H1 (cell line): ENCODE measurements around the gene TTLL5. TPM values are rescaled to one million over a fixed set of nuclear protein-coding genes. Genes with fewer than 3 reads are reported as not detected.

Experiments
- CTCF ChIA-PET: fragments of 300-600 bp; sonication (Branson Sonifier 250); formaldehyde crosslinking; loops from one replicate; lab custom pipeline; 2021; ENCODE audit not compliant: partially characterized antibody; lab: Charles Lee
- POLR2A ChIA-PET: fragments of 300-600 bp; sonication (Branson Sonifier 250); formaldehyde crosslinking; loops from one replicate; lab custom pipeline; 2021; ENCODE audit warnings: inconsistent platforms; ENCODE audit not compliant: partially characterized antibody; lab: Charles Lee
- DNase-seq, 2 experiments: peaks; one replicate each; pipeline versions ENCODE4 v3.0.0 to v3.0.0-alpha.2; 2010 to 2022; ENCODE audit warnings: low spot score in 2 of 2, low read depth in 1 of 2, mixed read lengths in 1 of 2
- FAIRE-seq: peaks from 2 replicates; lab custom pipeline; 2011; peaks lifted over from hg19 to GRCh38; lab: Jason Lieb, UNC
- H2AFZ ChIP-seq: 2 replicates; pipeline ENCODE4 v1.8.1; 2012; ENCODE audit warnings: low read length, inconsistent platforms
- H2AK5ac ChIP-seq: 2 replicates; pipeline ENCODE4 v1.6.1; 2013; ENCODE audit warnings: low read depth, low read length
- H2BK120ac ChIP-seq: replicated peaks from 2 replicates; pipeline ENCODE3; 2013; ENCODE audit warnings: low read depth, low read length, inconsistent platforms
- H2BK12ac ChIP-seq: 2 replicates; pipeline ENCODE4 v1.6.1; 2013; ENCODE audit warnings: low read depth, low read length
- H2BK15ac ChIP-seq: 2 replicates; pipeline ENCODE4 v1.6.1; 2013; ENCODE audit warnings: low read length
- H2BK20ac ChIP-seq: 2 replicates; pipeline ENCODE4 v1.6.1; 2013; ENCODE audit warnings: low read length
- H2BK5ac ChIP-seq: 2 replicates; pipeline ENCODE4 v1.6.1; 2013; ENCODE audit warnings: low read depth, low read length
- H3K14ac ChIP-seq: 2 replicates; pipeline ENCODE4 v1.6.1; 2013; ENCODE audit warnings: inconsistent platforms; ENCODE audit not compliant: insufficient read length
- H3K18ac ChIP-seq: 2 replicates; pipeline ENCODE4 v1.6.1; 2013; ENCODE audit warnings: low read length; ENCODE audit errors: extremely low read depth
- H3K23ac ChIP-seq: 2 replicates; pipeline ENCODE4 v1.6.1; 2013; ENCODE audit warnings: inconsistent platforms; ENCODE audit not compliant: insufficient read length
- H3K23me2 ChIP-seq: 2 replicates; pipeline ENCODE4 v1.6.1; 2013; ENCODE audit warnings: low read depth, low read length
- H3K27ac ChIP-seq: 2 replicates; pipeline ENCODE4 v1.6.1; 2011; ENCODE audit warnings: low read depth, low read length, inconsistent platforms
- H3K27me3 ChIP-seq, 4 experiments: replicated peaks in 1 of 4; 1 replicate in 1 of 4; 2 replicates in 3 of 4; pipeline versions ENCODE4 v1.6.1 to v1.8.1; 2011 to 2013; ENCODE audit warnings: low read length in 3 of 4, mild to moderate bottlenecking in 3 of 4, inconsistent platforms in 2 of 4, mixed read lengths in 2 of 4, moderate library complexity in 1 of 4; ENCODE audit not compliant: control insufficient read depth in 3 of 4, insufficient read depth in 3 of 4; ENCODE audit errors: extremely low read depth in 1 of 4
- H3K36me3 ChIP-seq, 4 experiments: 2 replicates each; pipeline versions ENCODE4 v1.6.1 to v1.8.1; 2011 to 2013; ENCODE audit warnings: mild to moderate bottlenecking in 4 of 4, low read length in 3 of 4, moderate library complexity in 2 of 4, control low read depth in 1 of 4, inconsistent platforms in 1 of 4; ENCODE audit not compliant: insufficient read depth in 4 of 4, control insufficient read depth in 2 of 4
- H3K4ac ChIP-seq: replicated peaks from 2 replicates; pipeline ENCODE3; 2013; ENCODE audit warnings: low read length, low read depth, mixed read lengths, inconsistent platforms; ENCODE audit not compliant: insufficient read length
- H3K4me1 ChIP-seq, 4 experiments: replicated peaks in 1 of 4; 1 replicate in 1 of 4; 2 replicates in 3 of 4; pipeline versions ENCODE4 v1.6.1 to v1.8.1; 2011 to 2013; ENCODE audit warnings: low read length in 3 of 4, inconsistent platforms in 2 of 4, mixed read lengths in 1 of 4; ENCODE audit not compliant: insufficient read depth in 4 of 4, control insufficient read depth in 3 of 4
- H3K4me2 ChIP-seq, 2 experiments: 2 replicates each; pipeline versions ENCODE4 v1.6.1 to v1.8.1; 2011 to 2013; ENCODE audit warnings: low read depth in 2 of 2, low read length in 2 of 2, control low read depth in 1 of 2, inconsistent platforms in 1 of 2, mild to moderate bottlenecking in 1 of 2; ENCODE audit not compliant: insufficient read depth in 1 of 2
- H3K4me3 ChIP-seq, 4 experiments: fragments of 200-600, 300-600 bp in 1 of 4; sonication (generic), shearing (Covaris generic), sonication (Bioruptor Twin) in 1 of 4; 2 replicates each; pipeline versions ENCODE4 v1.5.1 to v1.8.1; 2011 to 2016; ENCODE audit warnings: low read length in 4 of 4, low read depth in 3 of 4, control low read depth in 2 of 4, inconsistent platforms in 2 of 4, mild to moderate bottlenecking in 2 of 4, mixed read lengths in 1 of 4, moderate library complexity in 1 of 4; ENCODE audit not compliant: insufficient read depth in 2 of 4; ENCODE audit errors: extremely low read depth in 1 of 4
- H3K56ac ChIP-seq: replicated peaks from 2 replicates; pipeline ENCODE3; 2013; ENCODE audit warnings: low read depth, mild to moderate bottlenecking, mixed read lengths, low read length, inconsistent platforms; ENCODE audit not compliant: insufficient read length
- H3K79me1 ChIP-seq: 2 replicates; pipeline ENCODE4 v1.6.1; 2013; ENCODE audit warnings: low read depth, low read length, control low read depth
- H3K79me2 ChIP-seq, 2 experiments: 2 replicates each; pipeline versions ENCODE4 v1.6.1 to v1.8.1; 2012 to 2013; ENCODE audit warnings: low read length in 2 of 2, mild to moderate bottlenecking in 2 of 2, inconsistent platforms in 1 of 2; ENCODE audit not compliant: insufficient read depth in 2 of 2, control insufficient read depth in 1 of 2
- H3K9ac ChIP-seq, 4 experiments: replicated peaks in 1 of 4; 1 replicate in 1 of 4; 2 replicates in 3 of 4; pipeline versions ENCODE4 v1.6.1 to v1.8.1; 2011 to 2013; ENCODE audit warnings: low read depth in 3 of 4, low read length in 3 of 4, control low read depth in 2 of 4, mild to moderate bottlenecking in 2 of 4, moderate library complexity in 2 of 4, inconsistent platforms in 1 of 4; ENCODE audit errors: extremely low read depth in 1 of 4
- H3K9me3 ChIP-seq, 2 experiments: 2 replicates each; pipeline versions ENCODE4 v1.6.1 to v1.8.1; 2012 to 2013; ENCODE audit warnings: mild to moderate bottlenecking in 2 of 2, moderate library complexity in 2 of 2, control low read depth in 1 of 2, inconsistent platforms in 1 of 2, low read depth in 1 of 2, low read length in 1 of 2, mixed read lengths in 1 of 2; ENCODE audit not compliant: insufficient read depth in 2 of 2
- H4K20me1 ChIP-seq, 2 experiments: replicated peaks in 1 of 2; 2 replicates each; pipeline versions ENCODE3 to v1.8.1; 2011 to 2013; ENCODE audit warnings: inconsistent platforms in 2 of 2, low read length in 2 of 2, mild to moderate bottlenecking in 1 of 2; ENCODE audit not compliant: insufficient read depth in 2 of 2, control insufficient read depth in 1 of 2
- H4K5ac ChIP-seq: 2 replicates; pipeline ENCODE4 v1.6.1; 2013; ENCODE audit warnings: low read length, low read depth, mixed read lengths, inconsistent platforms; ENCODE audit not compliant: insufficient read length
- H4K8ac ChIP-seq: 2 replicates; pipeline ENCODE4 v1.8.0; 2013; ENCODE audit warnings: mild to moderate bottlenecking, moderate library complexity, low read length, inconsistent platforms; ENCODE audit not compliant: insufficient read depth; ENCODE audit errors: extremely low read depth
- H4K91ac ChIP-seq: replicated peaks from 2 replicates; pipeline ENCODE3; 2013; ENCODE audit warnings: low read length, mixed read lengths, inconsistent platforms; ENCODE audit not compliant: insufficient read length
- CTBP2 ChIP-seq: IDR thresholded peaks from 2 replicates; pipeline ENCODE4 v1.7.0; 2011; ENCODE audit warnings: borderline replicate concordance, mild to moderate bottlenecking, moderate library complexity, mixed read lengths, low read length; ENCODE audit not compliant: insufficient read depth, insufficient read length
- CTCF ChIP-seq, 3 experiments: IDR thresholded peaks; 1 replicate in 2 of 3; 2 replicates in 1 of 3; pipeline versions ENCODE4 v1.5.1 to v1.6.1; 2011; ENCODE audit warnings: low read length in 3 of 3, mild to moderate bottlenecking in 3 of 3, inconsistent platforms in 2 of 3, low read depth in 1 of 3, moderate library complexity in 1 of 3; ENCODE audit not compliant: insufficient read depth in 1 of 3; ENCODE audit errors: control extremely low read depth in 1 of 3
- JUND ChIP-seq: IDR thresholded peaks from 2 replicates; pipeline ENCODE4 v1.6.1; 2011; ENCODE audit warnings: mild to moderate bottlenecking, improper control_type of control experiment, low read length
- WGBS, 2 experiments: shearing (Covaris generic) in 1 of 2; methylation state at CpG; one replicate each; pipeline versions ENCODE4 v1.1.6 to v1.1.7; 2013 to 2015; ENCODE audit warnings: low lambda C conversion rate in 2 of 2, mixed read lengths in 2 of 2, inconsistent platforms in 1 of 2, low coverage in 1 of 2, missing lambda C conversion rate in 1 of 2; ENCODE audit not compliant: insufficient replicate concordance in 2 of 2, insufficient coverage in 1 of 2, insufficient read length in 1 of 2; ENCODE audit errors: extremely low coverage in 1 of 2, missing lambda C conversion rate in 1 of 2; 5-methylcytosine and 5-hydroxymethylcytosine counted together
- polyA plus RNA-seq, 7 experiments: library from polyadenylated mRNA; depleted of rRNA in 3 of 7; stranded (reverse) in 5 of 7; unstranded in 2 of 7; fragments of >200 nt in 5 of 7; fragments of 200-250 nt in 2 of 7; gene quantifications; 1 replicate in 5 of 7; 2 replicates in 1 of 7; 4 replicates in 1 of 7; pipeline versions ENCODE4 v1.2.1 to v1.2.3, GENCODE V29; 2011 to 2013; ENCODE audit warnings: missing spikeins in 2 of 7, mixed read lengths in 2 of 7
- total RNA-seq: library from RNA; stranded (reverse); fragmentation: NEBNext Ultra II Directional; extraction: Animal tissue kit (Norgen Biotek cat#: 25700); gene quantifications from 2 replicates; pipeline ENCODE4 v1.2.1, GENCODE V29; 2021

Gene TTLL5
- total and polyA plus RNA-seq, 2 of the 8 experiments (the other 6 are each of a cell fraction or from before 2014, with no cell fraction given), result 16.1 to 45.9 TPM

DNA sequence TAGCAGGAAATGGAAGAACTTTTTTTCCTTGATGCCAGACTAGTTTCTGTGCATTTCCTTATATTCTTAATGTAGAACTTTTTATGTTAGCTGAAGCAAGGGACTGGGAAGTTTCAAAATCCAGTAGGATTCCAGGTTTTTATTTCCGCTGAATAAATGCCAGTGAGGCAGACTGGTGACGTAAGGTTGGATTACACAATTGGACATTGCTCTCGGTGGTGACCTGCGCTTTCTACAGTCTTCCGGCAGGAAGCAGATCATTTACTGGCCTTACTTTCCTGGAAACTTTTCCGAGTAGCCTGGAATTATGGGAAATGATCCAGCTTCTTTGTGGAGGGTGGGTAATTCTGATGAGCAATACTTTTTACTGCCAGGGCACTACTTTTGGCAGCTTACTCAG lies 328.1 kb downstream of the TTLL5 start:
- no peak for FAIRE-seq
- peaks cover 0 to 5% (median 2%) of the 10 kb centered on the region in 4 experiments; a peak in 4 of 8 replicates for H3K36me3 ChIP-seq
- H2BK12ac ChIP-seq, result no peak overlapping the region
- H3K9ac ChIP-seq, result no peak overlapping the region
- H4K20me1 ChIP-seq, result no peaks in the 10 kb centered on the region
- H3K18ac ChIP-seq, result no peak overlapping the region
- H2BK20ac ChIP-seq, result no peak overlapping the region
- H3K23ac ChIP-seq, result no peak overlapping the region
- H3K79me1 ChIP-seq, result no peaks in the 10 kb centered on the region
- CTCF ChIA-PET, result interaction anchor here (0.8 to 1.3 kb wide), 2 partner anchors 9 to 10 kb away, joined by 3 read pairs; no protein-coding TSS in a partner anchor
- no peak overlapping the region for H3K4ac ChIP-seq
- no peak overlapping the region for H3K27ac ChIP-seq
- no peak overlapping the region for H4K5ac ChIP-seq
- H2BK120ac ChIP-seq, result no peak overlapping the region
- H3K4me3 ChIP-seq, result no peak overlapping the region
- H2AFZ ChIP-seq, result no peak overlapping the region
- H2AK5ac ChIP-seq, result no peak overlapping the region
- H3K27me3 ChIP-seq, result peaks cover 0 to 3% (median under 1%) of the 10 kb centered on the region in 4 experiments; a peak in 2 of 7 replicates
- POLR2A ChIA-PET, result interaction anchor here (1.3 to 2.3 kb wide), 2 partner anchors 9 to 12 kb away, joined by 3 to 6 read pairs; no protein-coding TSS in a partner anchor
- H4K91ac ChIP-seq, result no peak overlapping the region
- no peak overlapping the region for H3K4me2 ChIP-seq
- H3K9me3 ChIP-seq, result no peaks in the 10 kb centered on the region
- H3K14ac ChIP-seq, result no peak overlapping the region
- DNase-seq, result no peak
- peaks cover 0 to 5% (median under 1%) of the 10 kb centered on the region in 4 experiments; a peak in 2 of 7 replicates for H3K4me1 ChIP-seq
- no peak overlapping the region for H2BK5ac ChIP-seq
- H2BK15ac ChIP-seq, result no peak overlapping the region
- no peak overlapping the region for H4K8ac ChIP-seq
- TF ChIP-seq JUND (no peak), CTCF (IDR thresholded peaks at IDR 0.05; ENCODE audit: control extremely low read depth in 1 of 3, insufficient read depth in 1 of 3, low read depth in 1 of 3, low read length in 3 of 3) (no peak), CTBP2 (no peak)
- WGBS, 2 experiments, result 93% methylated on average over 6 of the region's 6 CpGs; no CpG with 5 or more reads in 1 of the 2 experiments
- no peak overlapping the region for H3K56ac ChIP-seq
- H3K79me2 ChIP-seq, result no peaks in the 10 kb centered on the region
- peaks cover 2% of the 10 kb centered on the region; the same call in 1 of the 2 replicates for H3K23me2 ChIP-seq
